GM19463 (cell line): ENCODE results near the gene GGT6.

Source experiments
- ATAC-seq: cut with Tn5 transposase; IDR thresholded peaks from one replicate; pipeline ENCODE4 v1.9.1; 2021; ENCODE audit warnings: mild to moderate bottlenecking, moderate library complexity; ENCODE audit not compliant: unreplicated experiment

Gene GGT6

GRCh38 chr17:4540687-4541327 lies 19.6 kb downstream of the GGT6 start:
- ATAC-seq = no peak

DNA sequence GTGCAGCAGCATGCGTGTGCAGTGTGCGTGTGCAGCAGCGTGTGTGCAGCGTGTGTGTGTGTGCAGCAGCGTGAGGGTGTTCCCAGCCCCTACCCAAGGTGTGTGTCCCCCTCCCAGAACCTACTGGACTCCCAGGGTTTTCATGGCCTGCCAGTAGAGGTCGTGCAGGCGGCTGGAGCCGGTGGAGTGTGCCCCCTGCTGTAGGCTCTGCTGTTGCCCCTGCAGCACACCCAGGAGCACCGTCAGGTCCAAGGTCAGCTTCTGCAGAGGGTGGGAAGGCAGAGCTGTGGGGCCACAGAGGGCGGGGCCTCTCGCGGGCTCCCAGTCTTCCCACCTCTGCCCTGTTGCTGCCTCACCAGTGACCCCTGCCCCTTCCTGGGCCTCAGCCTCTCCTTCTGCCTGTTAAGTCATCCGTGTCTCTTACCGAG lies 20.1 kb downstream of the GGT6 start:
- ATAC-seq = no peak

GRCh38 chr17:4539576-4540223 lies 20.7 kb downstream of the GGT6 start:
- ATAC-seq = no peak

GRCh38 chr17:4539025-4539424 lies 21.4 kb downstream of the GGT6 start:
- ATAC-seq = no peak

- ATAC-seq = no peak
These were observed 22.0 kb downstream of the GGT6 start for GRCh38 chr17:4538236-4539002.

DNA sequence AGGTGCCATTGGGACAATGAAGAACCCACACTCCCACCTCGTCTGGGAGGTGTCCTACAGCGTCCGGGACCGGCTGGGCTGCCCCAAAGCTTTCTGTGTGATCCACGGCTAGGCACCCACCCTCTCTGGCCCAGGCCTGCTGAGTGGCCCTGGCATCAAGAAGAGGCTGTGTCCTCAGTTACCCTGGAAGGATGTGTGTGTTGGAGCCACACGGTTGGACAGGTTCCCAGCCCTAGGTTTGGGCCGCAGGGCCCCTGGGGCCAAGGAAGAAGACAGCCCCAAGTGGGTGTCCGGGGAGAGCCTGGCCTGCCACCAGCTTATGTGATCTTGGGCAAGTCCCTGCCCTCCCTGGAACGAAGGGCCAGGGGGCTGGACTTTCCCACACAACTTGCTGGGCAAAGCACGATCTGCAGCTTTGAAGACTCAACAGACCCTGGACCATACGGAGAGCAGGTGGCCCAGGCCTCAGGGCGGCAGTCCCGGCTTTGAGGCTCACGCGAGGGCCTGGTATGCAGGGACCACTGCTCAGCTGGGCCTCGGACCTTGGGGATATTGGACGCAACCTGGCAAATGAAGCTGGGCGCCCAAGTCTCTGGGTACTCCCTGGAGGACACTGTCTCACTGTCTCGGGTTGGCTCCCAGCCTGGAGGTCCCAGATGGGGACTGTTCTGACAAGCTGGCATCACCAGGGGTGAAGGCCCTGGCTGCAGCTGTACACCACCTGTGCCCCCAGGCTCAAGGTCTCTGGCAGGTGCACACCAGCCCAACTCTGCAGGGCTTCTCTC lies 22.7 kb downstream of the GGT6 start:
- ATAC-seq = no peak

- no peak for ATAC-seq
These were observed 23.5 kb downstream of the GGT6 start for GRCh38 chr17:4536742-4537411.

- no peak for ATAC-seq
These were observed 24.1 kb downstream of the GGT6 start for GRCh38 chr17:4536259-4536741.

- ATAC-seq = no peak
These were observed 24.6 kb downstream of the GGT6 start for GRCh38 chr17:4535667-4536258.

DNA sequence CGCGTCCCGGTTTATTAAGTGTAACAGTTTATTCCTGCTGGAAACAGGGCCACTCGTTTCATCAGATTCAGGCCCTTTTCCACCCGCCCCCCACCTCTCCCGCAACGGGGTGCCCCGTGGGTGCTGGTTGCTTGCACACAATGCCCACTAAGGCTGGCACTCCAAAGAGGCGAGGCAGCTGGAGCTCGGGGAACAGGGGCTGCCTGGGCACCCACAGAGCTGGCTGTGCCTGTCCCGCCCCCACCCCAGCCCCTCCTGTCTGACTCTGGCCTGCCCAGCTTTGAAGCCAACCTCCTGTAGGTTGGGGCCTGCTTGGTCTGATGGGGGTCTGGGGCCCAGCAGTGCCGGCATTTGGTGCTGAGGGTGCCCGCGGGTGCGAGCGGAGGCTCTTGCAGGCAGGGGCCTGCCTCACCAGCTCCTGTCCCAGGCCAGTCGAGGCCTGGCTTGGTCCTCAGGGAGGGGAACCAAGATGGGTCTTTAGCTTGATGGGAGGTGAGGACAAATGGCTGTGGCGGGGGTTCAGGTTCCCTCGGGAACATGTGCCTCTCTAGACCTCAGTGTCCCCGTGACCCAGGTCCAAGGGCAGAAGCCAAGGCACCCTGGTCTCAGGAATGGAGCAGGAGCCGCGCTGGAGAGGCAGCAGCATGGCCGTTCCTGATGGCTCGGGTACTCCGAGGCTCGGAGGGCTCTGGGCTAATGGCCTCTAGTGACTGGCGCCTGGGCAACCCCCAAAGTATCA lies 25.3 kb downstream of the GGT6 start:
- no peak for ATAC-seq

DNA sequence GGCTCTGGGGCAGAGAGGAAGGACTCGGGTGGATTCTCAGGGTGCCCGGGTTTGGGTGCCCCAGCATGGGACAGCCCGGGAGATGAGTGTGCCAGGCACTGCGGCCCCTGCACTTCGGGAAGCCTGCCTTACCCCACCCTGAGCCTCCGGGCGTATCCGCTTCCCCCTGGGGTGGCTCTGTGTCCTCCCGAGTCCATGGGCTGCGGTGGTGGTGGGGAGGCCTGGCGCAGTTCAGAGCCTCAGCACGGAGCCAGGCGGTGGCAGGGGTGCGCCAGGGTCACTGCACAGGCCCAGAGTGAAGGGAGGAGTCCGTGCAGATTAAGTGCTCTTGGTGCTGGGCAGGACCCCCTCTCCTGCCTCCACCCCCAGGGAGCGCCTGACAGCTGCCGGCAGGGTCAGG lies 25.9 kb downstream of the GGT6 start:
- ATAC-seq = no peak

DNA sequence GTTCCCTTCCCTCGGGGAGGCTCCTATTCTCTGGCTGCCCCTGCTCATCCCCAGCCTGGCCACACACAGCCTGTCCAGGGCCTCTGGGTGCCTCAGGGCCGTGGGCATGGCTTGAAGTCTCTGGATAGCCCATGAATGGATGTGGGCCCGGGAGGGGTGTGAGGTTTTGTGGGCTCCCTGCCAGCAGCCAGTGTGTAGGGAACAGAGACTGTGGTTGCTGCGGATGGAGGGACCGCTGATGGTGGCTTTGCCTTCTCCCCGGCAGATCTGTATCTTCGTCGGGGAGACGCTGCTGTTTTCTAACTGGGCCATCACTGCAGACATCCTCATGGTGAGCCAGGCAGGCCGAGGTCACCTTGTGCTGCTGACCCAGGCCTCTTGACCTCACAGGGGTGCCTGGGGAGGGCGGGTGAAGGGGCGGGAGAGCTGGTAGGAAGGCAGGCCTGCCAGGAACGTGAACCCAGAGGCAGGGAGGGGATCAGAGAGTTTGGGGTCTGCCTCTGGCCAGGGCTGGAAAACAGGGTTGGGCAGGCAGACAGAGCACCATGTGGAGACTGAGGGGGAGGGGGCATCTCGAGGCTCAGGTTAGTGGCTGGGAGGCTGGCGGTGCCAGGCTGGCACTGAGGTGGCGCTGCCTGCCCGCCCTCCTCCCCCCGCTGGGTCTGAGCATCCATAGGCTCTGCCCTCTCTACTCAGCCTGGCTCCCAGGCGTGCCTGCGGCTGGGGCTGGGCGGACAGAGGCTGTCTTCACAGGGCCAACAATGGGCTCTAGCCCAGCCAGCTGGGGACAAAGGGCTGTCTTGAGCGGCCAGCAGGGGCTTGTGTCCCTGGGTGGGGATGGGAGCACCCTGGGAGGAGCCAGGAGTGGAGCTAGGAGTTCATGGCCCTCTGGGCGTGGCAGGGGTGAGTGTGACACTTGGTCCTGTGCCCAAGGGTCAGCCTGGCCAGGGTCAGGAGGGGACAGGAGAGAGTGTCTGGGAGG lies 26.6 kb downstream of the GGT6 start:
- ATAC-seq = no peak

GRCh38 chr17:4532860-4533522 lies 27.4 kb downstream of the GGT6 start:
- no peak for ATAC-seq

DNA sequence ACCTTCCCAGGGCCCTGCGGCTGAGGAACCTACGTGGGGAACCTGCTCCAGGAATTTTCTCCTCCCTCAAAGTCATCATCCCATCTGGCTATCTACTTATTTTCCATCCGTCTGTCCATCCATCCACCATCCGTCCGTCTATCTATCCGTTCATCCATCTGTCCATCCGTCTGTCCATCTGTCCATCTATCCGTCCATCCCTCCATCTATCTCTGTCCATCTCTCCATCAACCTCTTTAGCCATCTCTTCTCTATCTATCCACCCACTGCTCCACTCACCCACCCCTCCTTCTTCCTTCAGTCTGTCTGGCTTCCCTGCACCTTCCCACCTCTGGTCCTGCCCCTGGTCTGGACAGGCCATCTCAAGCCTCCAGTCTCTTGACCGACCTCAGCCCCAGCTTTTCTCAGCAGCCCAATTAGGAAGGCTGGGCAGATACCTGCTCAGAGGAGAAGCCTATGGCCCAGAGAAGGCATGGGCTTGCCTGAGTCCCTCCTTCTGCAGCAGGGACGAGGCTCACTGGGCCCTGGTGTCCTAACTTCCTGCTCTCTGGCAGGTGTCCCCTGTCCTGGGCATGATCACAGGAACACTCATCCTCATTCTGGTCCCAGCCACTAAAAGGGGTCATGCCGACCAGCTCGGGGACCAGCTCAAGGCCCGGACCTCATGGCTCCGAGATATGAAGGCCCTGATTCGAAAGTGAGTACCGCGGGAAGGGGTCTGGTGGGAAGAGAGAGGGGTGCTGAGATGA lies 28.2 kb downstream of the GGT6 start:
- no peak for ATAC-seq

- ATAC-seq = no peak
These were observed 29.3 kb downstream of the GGT6 start for GRCh38 chr17:4530799-4531730.

GRCh38 chr17:4529533-4530152 lies 30.7 kb downstream of the GGT6 start:
- no peak for ATAC-seq
